ENCODE results near the gene GPR146.

- TF ChIP-seq CTCF (IDR thresholded peaks at IDR 0.05) (no peak), POLR2A (IDR thresholded peaks at IDR 0.05) (no peak)
These were observed 56.0 kb downstream of the GPR146 start for GRCh38 chr7:1100386-1100785.

Measured in lower leg skin (tissue), 3 donors.